Activated CD4-positive, CD25-positive, alpha-beta regulatory T cell treated with anti-CD3 and anti-CD28 coated beads, Interleukin-2, amount 50 U/mL, for 72 hours (primary cell): ENCODE measurements around the gene OR5W2.
"Not testable (repeated sequence)": the region's sequence is repeated elsewhere in the genome, so short reads cannot be mapped to it uniquely, and the experiment has no call there.

Source experiments
- DNase-seq: peaks from one replicate; pipeline ENCODE4 v3.0.0; 2021

The OR5W2 gene

GRCh38 chr11:55914482-55914881 is at the start of gene OR5W2:
TSS of gene OR5W2 (minus strand) at chr11:55914582. CDS start at chr11:55914582, 0 bp downstream.
- DNase-seq: no peak

DNA sequence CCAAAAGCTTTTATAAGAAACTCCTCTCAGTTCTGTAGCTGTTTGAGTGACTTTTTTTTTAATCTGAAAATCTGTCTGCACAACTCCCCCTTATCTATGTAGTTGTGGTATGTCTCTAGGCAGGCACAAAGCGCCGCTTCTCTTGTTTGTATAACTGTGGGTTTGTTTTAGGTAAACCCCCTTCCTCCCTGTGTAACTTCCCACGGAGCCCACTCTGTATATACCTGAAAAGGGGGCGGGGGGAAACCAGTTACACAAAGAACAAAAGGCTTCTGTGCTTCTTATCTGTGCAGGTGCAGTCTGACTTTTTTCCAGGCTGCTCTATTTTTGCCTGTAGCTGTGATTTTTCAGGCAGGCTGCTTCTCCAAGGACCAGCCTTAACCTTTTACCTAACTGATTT is 42.1 kb upstream of the OR5W2 start:
- no peak for DNase-seq

- no peak for DNase-seq
Measured at GRCh38 chr11:55949330-55949729, 34.9 kb upstream of the OR5W2 start.

- DNase-seq: no peak
Measured at GRCh38 chr11:55942785-55943392, 28.5 kb upstream of the OR5W2 start.

DNA sequence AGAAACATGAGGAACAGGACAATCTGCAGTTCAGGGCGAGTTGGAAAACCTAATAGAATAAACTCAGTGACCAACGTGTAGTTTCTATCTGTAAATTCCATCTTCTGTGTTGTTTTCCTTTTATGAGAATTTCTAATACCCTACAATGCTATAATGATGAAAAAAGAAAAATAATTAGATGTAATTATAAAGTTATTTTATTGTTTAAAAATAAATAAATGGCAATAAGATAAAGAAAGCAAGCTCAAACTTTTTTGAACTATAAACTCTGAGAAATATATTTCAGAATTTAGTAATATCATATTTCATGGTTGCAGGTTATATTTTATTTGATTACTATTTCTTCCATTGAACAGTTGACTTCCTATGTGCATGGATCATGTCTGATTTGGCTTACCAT is 21.9 kb upstream of the OR5W2 start, which contains the start of gene OR5I1:
TSS of gene OR5I1 (minus strand) at position 101 of the 400 bp plus-strand sequence. CDS start at position 101, 0 bp downstream.
- DNase-seq: no peak

DNA sequence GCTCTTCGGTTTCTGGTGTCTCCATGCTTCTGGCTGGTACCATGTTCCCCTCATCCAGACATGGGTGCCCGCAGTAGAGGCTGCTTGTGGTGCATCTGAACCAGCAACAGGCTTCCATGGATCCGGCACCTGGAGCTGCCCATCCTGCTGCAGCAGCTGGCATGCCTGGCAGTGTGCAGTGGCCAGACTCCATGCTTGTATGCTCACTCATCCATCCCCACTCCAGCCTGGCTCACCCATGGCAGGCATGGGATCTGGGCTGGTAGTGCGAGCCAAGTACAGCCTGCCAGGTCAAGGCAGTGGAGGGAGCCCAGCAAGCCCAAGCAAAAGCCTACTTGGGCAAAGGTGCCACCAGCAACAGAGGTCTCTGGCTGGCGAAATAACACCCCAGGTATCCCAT is 6.2 kb upstream of the OR5W2 start:
- DNase-seq: no peak

GRCh38 chr11:55902308-55902707 is 12.1 kb downstream of the OR5W2 start:
- DNase-seq: no peak

GRCh38 chr11:55895216-55895615 is 19.2 kb downstream of the OR5W2 start:
- no peak for DNase-seq

DNA sequence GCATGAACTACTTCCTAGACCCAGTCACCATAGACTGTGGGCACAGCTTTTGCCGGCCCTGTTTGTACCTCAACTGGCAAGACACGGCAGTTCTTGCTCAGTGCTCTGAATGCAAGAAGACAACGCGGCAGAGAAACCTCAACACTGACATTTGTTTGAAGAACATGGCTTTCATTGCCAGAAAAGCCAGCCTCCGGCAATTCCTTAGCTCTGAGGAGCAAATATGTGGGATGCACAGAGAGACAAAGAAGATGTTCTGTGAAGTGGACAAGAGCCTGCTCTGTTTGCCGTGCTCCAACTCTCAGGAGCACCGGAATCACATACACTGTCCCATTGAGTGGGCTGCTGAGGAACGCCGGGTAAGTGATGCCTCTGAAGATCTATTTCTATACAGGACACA is 28.9 kb downstream of the OR5W2 start:
- not testable (repeated sequence) for DNase-seq

DNA sequence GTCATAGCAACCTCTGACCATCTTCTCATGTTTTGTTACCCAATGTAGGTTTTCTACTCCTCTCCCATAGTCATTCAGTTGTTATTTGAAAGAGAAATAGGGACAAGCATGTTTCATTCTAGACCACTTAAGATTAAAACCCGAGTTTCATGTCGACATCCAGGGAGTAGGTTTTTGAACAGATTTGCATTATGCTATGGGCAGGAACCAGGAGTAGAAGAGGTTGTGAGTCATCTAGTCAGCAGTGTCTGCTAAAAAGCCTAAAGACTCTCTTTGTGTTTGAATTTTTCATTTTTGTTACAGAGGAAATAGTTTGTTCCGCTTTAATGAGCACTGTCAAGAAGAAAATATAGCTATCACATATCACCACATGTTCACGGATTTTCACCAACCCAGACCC is 29.4 kb downstream of the OR5W2 start:
- not testable (repeated sequence) for DNase-seq

DNA sequence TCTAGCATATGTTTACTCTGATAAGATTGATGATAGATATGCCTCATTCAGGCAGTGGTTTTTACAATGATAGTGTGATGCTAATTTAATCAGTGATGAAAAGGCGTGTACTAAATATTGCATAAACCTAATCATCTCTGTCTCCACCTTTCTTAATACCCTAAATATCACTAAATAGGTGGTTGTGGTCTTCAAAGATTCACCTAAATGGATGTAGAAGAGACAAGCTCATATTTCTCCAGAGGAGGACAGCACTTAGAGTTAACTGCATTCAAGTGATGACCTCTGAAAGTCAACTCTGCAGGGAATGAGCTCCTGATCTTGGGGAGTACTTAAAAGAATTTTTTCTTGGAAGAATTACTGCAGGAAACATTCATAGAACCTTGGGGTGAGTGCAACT is 31.4 kb downstream of the OR5W2 start, which contains the start of gene TRIM51:
TSS of gene TRIM51 (plus strand) at position 301 of the 400 bp plus-strand sequence. CDS start 2,132 bp downstream, outside the sequence.
- not testable (repeated sequence) for DNase-seq

DNA sequence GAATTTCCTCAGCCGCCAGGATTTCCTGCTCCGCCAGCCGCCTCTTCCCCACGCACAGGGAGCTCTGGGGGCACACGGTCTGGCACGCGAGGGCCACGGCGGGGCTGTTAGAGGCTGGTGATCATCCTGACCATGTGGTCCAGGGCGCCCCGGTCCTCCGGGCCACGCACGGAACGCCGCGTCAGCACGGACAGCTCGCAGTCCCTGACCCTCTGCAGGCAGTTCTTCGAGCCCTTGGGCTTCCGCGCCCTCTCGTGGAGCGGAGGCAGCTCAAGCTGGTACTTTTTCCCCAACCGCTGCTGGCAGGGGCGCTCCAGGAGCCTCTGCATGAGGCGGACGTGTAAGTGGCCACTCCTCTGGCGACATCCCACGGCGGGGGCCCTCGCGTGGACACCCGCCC is 41.2 kb downstream of the OR5W2 start:
- DNase-seq: not testable (repeated sequence)

GRCh38 chr11:55872731-55873130 is 41.7 kb downstream of the OR5W2 start:
- not testable (repeated sequence) for DNase-seq

- DNase-seq: not testable (repeated sequence)
Measured at GRCh38 chr11:55867354-55867753, 47.0 kb downstream of the OR5W2 start.
